Neural cell (in vitro differentiated cells): ENCODE data around the gene TOP2B. TPM values are rescaled to one million over a fixed set of nuclear protein-coding genes. Genes with fewer than 3 reads are reported as not detected.

Source experiments
- H2AFZ ChIP-seq: fragments of 200-600, 300-800 bp; sonication (generic), shearing (Covaris generic); 2 replicates; pipeline ENCODE4 v1.6.0; 2014; ENCODE audit warnings: low read depth, mild to moderate bottlenecking, antibody characterized with exemption, low read length, moderate library complexity
- H3F3A ChIP-seq: fragments of 200-600 bp; shearing (Covaris generic); 2 replicates; pipeline ENCODE4 v1.6.1; 2016; ENCODE audit warnings: mild to moderate bottlenecking, moderate library complexity, mixed read lengths, antibody characterized with exemption, low read length; ENCODE audit not compliant: insufficient read depth, poor library complexity, severe bottlenecking
- H3K27ac ChIP-seq: fragments of 200-600, 300-800 bp; sonication (generic), shearing (Covaris generic); 2 replicates; pipeline ENCODE4 v1.5.1; 2014; ENCODE audit warnings: mild to moderate bottlenecking, low read length, moderate library complexity
- H3K27me3 ChIP-seq: fragments of 300-800, 200-600 bp; sonication (generic), shearing (Covaris generic); 2 replicates; pipeline ENCODE4 v1.6.0; 2014; ENCODE audit warnings: mild to moderate bottlenecking, low read depth, low read length, moderate library complexity; ENCODE audit not compliant: insufficient read depth
- H3K36me3 ChIP-seq: fragments of 300-800, 200-600 bp; sonication (generic), shearing (Covaris generic); 2 replicates; pipeline ENCODE4 v1.5.1; 2014; ENCODE audit warnings: mild to moderate bottlenecking, antibody characterized with exemption, low read length, moderate library complexity; ENCODE audit not compliant: insufficient read depth
- H3K4me2 ChIP-seq: fragments of 300-800, 200-600 bp; sonication (generic), shearing (Covaris generic); 2 replicates; pipeline ENCODE4 v1.6.0; 2014; ENCODE audit warnings: mild to moderate bottlenecking, low read length
- H3K4me3 ChIP-seq: fragments of 300-800, 200-600 bp; sonication (generic), shearing (Covaris generic); 2 replicates; pipeline ENCODE4 v1.5.1; 2014; ENCODE audit warnings: mild to moderate bottlenecking, low read length, moderate library complexity
- H3K79me2 ChIP-seq: fragments of 200-600 bp; shearing (Covaris generic); replicated peaks from 2 replicates; pipeline ENCODE4 v1.6.0; 2014; ENCODE audit warnings: mild to moderate bottlenecking, low read length, moderate library complexity; ENCODE audit not compliant: insufficient read depth
- H3K9ac ChIP-seq: fragments of 300-800, 200-600 bp; sonication (generic), shearing (Covaris generic); 2 replicates; pipeline ENCODE4 v1.6.1; 2016; ENCODE audit warnings: mild to moderate bottlenecking, low read length, mixed read lengths
- H3K9me2 ChIP-seq: fragments of 200-600 bp; shearing (Covaris generic); 2 replicates; pipeline ENCODE4 v1.6.1; 2016; ENCODE audit warnings: mild to moderate bottlenecking, low read length, mixed read lengths; ENCODE audit not compliant: insufficient read depth
- H3K9me3 ChIP-seq: fragments of 200-600, 300-800 bp; sonication (generic), shearing (Covaris generic); 2 replicates; pipeline ENCODE4 v1.6.1; 2016; ENCODE audit warnings: mild to moderate bottlenecking, mixed run types, low read length, moderate library complexity, mixed read lengths
- H4K20me1 ChIP-seq: fragments of 200-600 bp; shearing (Covaris generic); 2 replicates; pipeline ENCODE4 v1.6.1; 2016; ENCODE audit warnings: mild to moderate bottlenecking, mixed run types; ENCODE audit not compliant: insufficient read depth
- CTCF ChIP-seq: fragments of 450-650 bp; IDR thresholded peaks from 2 replicates; pipeline ENCODE4 v1.5.1; 2014; ENCODE audit warnings: antibody characterized with exemption, mild to moderate bottlenecking, moderate library complexity; ENCODE audit not compliant: poor library complexity, severe bottlenecking
- EP300 ChIP-seq: fragments of 450-650 bp; conservative IDR thresholded peaks from 2 replicates; pipeline ENCODE4 v1.6.1; 2014; ENCODE audit warnings: antibody characterized with exemption, mild to moderate bottlenecking, moderate library complexity; ENCODE audit not compliant: poor library complexity, severe bottlenecking
- EZH2 ChIP-seq: fragments of 200-600, 300-800 bp; shearing (Covaris generic), sonication (generic); IDR thresholded peaks from 2 replicates; pipeline ENCODE4 v1.6.1; 2014; ENCODE audit warnings: antibody characterized with exemption, low read length, borderline replicate concordance, mild to moderate bottlenecking; ENCODE audit not compliant: insufficient read depth, poor library complexity, severe bottlenecking
- MXI1 ChIP-seq: fragments of 450-650 bp; conservative IDR thresholded peaks from 2 replicates; pipeline ENCODE4 v1.6.1; 2014; ENCODE audit warnings: antibody characterized with exemption, mild to moderate bottlenecking; ENCODE audit not compliant: poor library complexity, severe bottlenecking
- POLR2AphosphoS5 ChIP-seq: IDR thresholded peaks from 2 replicates; pipeline ENCODE4 v1.6.1; 2012
- RAD21 ChIP-seq: fragments of 450-650 bp; conservative IDR thresholded peaks from 2 replicates; pipeline ENCODE4 v1.6.1; 2014; ENCODE audit warnings: antibody characterized with exemption, mild to moderate bottlenecking, moderate library complexity
- SMC3 ChIP-seq: fragments of 450-650 bp; conservative IDR thresholded peaks from 2 replicates; pipeline ENCODE4 v1.6.1; 2014; ENCODE audit warnings: antibody characterized with exemption, mild to moderate bottlenecking, moderate library complexity; ENCODE audit not compliant: poor library complexity
- TAF1 ChIP-seq: IDR thresholded peaks from 2 replicates; pipeline ENCODE4 v1.6.1; 2012; ENCODE audit warnings: low read depth
- polyA plus RNA-seq: library from polyadenylated mRNA; depleted of rRNA; stranded (reverse); fragments of >200 nt; gene quantifications from 2 replicates; pipeline ENCODE4 v1.2.3, GENCODE V29; 2014
- TF ChIP-seq, protein P1 (sequence below): IDR thresholded peaks from 2 replicates; pipeline ENCODE4 v1.6.1; 2012; ENCODE audit warnings: borderline replicate concordance

TOP2B gene
- polyA plus RNA-seq, 1 donor from 2014 or later: 440 TPM

DNA sequence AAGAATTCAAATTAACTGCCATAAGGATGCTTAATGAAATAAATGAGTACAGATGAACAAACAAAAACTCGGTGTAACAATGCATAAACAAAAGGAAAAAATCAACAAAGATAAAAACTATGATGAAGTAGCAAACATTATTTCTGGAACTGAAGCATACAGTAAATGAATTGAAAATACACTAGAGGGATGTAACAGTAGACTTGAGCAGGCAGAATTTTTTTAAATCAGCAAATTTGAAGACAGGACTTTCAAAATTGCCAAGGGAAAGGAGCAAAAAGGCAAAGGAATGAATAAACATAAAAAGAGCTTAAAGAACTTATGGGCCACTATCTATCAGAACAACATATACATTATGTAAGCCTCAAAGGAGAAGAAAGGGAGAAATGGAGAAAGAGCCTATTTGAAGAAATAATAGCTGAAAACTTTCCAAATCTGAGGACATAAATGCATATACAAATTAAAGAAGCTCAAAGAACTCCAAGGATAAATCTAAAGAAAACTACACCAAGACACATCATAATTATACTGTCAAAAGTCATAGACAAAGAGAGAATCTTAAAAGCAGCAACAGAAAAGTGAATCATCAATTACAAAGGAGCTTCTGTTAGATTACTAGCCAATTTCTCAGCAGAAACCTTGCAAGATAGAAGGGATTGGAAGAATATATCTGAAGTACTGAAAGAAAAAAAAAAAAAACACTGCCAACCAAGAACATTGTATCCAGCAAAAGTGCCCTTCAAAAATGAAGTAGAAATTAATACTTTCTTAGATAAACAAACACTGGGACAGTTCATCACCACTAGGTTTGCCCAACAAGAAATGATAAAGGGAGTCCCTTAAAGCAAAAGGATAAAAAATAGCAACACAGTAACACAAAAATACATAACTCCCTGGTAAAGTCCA lies 15.5 kb downstream of the TOP2B start:
- Histone ChIP-seq H4K20me1 (peaks cover 3% of the 10 kb centered on the region), H3K27ac (no peak overlapping the region), H3K9me2 (no peaks in the 10 kb centered on the region), H3K36me3 (no peaks in the 10 kb centered on the region), H3K4me2 (no peak overlapping the region), H3K9ac (no peak overlapping the region), H2AFZ (no peak overlapping the region), H3K27me3 (no peaks in the 10 kb centered on the region), H3K79me2 (peaks cover 93% of the 10 kb centered on the region), H3K9me3 (no peaks in the 10 kb centered on the region), H3K4me3 (no peak overlapping the region), H3F3A (no peaks in the 10 kb centered on the region)
- TF ChIP-seq POLR2AphosphoS5 (no peak), SMC3 (no peak), EZH2 (no peak), TAF1 (no peak), RAD21 (no peak), EP300 (no peak), CTCF (no peak)
- TF ChIP-seq, protein P1, sequence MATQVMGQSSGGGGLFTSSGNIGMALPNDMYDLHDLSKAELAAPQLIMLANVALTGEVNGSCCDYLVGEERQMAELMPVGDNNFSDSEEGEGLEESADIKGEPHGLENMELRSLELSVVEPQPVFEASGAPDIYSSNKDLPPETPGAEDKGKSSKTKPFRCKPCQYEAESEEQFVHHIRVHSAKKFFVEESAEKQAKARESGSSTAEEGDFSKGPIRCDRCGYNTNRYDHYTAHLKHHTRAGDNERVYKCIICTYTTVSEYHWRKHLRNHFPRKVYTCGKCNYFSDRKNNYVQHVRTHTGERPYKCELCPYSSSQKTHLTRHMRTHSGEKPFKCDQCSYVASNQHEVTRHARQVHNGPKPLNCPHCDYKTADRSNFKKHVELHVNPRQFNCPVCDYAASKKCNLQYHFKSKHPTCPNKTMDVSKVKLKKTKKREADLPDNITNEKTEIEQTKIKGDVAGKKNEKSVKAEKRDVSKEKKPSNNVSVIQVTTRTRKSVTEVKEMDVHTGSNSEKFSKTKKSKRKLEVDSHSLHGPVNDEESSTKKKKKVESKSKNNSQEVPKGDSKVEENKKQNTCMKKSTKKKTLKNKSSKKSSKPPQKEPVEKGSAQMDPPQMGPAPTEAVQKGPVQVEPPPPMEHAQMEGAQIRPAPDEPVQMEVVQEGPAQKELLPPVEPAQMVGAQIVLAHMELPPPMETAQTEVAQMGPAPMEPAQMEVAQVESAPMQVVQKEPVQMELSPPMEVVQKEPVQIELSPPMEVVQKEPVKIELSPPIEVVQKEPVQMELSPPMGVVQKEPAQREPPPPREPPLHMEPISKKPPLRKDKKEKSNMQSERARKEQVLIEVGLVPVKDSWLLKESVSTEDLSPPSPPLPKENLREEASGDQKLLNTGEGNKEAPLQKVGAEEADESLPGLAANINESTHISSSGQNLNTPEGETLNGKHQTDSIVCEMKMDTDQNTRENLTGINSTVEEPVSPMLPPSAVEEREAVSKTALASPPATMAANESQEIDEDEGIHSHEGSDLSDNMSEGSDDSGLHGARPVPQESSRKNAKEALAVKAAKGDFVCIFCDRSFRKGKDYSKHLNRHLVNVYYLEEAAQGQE: no peak

DNA sequence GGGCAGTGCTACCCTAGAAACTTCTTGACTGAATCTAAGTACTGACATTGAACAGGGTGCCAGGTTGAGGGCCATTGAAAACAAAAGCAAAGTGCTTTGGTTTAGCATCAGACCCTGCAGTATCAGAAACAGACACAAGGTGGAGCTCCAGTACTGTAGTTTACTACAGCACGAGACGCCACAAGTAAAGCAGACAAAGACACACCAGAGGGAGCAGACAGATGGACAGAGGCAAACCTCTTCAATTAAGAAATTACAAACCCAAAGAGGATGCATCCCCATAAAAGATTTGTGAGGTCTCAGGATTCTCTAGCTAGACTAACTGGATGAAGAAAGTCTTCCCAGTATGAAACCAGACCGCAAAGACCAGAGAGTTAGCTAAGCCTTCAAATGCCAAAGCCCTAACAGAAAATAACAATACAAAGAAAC lies 16.6 kb downstream of the TOP2B start:
- no peaks in the 10 kb centered on the region for H3K27me3 ChIP-seq
- no peaks in the 10 kb centered on the region for H3K36me3 ChIP-seq
- TF ChIP-seq EZH2 (no peak), EP300 (no peak), CTCF (peak; percentile 81), POLR2AphosphoS5 (no peak), TAF1 (no peak), RAD21 (peak; percentile 82), MXI1 (no peak), SMC3 (peak; percentile 78)
- TF ChIP-seq, protein P1: no peak
- H2AFZ ChIP-seq: no peak overlapping the region
- H3K9ac ChIP-seq: no peak overlapping the region
- H3K9me3 ChIP-seq: no peaks in the 10 kb centered on the region
- no peaks in the 10 kb centered on the region for H3F3A ChIP-seq
- H4K20me1 ChIP-seq: peaks cover 3% of the 10 kb centered on the region
- no peak overlapping the region for H3K27ac ChIP-seq
- peaks cover 82% of the 10 kb centered on the region for H3K79me2 ChIP-seq
- H3K9me2 ChIP-seq: no peaks in the 10 kb centered on the region
- H3K4me2 ChIP-seq: no peak overlapping the region
- no peak overlapping the region for H3K4me3 ChIP-seq
